Measurements from ENCODE around the gene PCDHA10. TPM values are rescaled to one million over a fixed set of nuclear protein-coding genes. Genes with fewer than 3 reads are reported as not detected.
"Not testable (repeated sequence)": the region's sequence is repeated elsewhere in the genome, so short reads cannot be mapped to it uniquely, and the experiment has no call there.

The PCDHA10 gene, protein sequence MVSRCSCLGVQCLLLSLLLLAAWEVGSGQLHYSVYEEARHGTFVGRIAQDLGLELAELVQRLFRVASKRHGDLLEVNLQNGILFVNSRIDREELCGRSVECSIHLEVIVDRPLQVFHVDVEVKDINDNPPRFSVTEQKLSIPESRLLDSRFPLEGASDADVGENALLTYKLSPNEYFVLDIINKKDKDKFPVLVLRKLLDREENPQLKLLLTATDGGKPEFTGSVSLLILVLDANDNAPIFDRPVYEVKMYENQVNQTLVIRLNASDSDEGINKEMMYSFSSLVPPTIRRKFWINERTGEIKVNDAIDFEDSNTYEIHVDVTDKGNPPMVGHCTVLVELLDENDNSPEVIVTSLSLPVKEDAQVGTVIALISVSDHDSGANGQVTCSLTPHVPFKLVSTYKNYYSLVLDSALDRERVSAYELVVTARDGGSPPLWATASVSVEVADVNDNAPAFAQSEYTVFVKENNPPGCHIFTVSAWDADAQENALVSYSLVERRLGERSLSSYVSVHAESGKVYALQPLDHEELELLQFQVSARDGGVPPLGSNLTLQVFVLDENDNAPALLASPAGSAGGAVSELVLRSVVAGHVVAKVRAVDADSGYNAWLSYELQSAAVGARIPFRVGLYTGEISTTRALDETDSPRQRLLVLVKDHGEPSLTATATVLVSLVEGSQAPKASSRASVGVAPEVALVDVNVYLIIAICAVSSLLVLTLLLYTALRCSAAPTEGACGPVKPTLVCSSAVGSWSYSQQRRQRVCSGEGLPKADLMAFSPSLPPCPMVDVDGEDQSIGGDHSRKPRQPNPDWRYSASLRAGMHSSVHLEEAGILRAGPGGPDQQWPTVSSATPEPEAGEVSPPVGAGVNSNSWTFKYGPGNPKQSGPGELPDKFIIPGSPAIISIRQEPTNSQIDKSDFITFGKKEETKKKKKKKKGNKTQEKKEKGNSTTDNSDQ
- 1 to 10 TPM in 1 of 4 donors, under 1 TPM in 3; 0.38 to 5.8 (median 0.46) TPM for total RNA-seq

- peak within 1 kb of the TSS in 1 of 4 donors; percentile 8 for H3K27ac ChIP-seq
- H3K27me3 ChIP-seq: no peaks in the 10 kb centered on the region
- peak within 1 kb of the TSS in 2 of 4 donors; percentile 9 to 15 for H3K4me3 ChIP-seq
- no peaks in the 10 kb centered on the region for H3K36me3 ChIP-seq
- no peak for DNase-seq
- no peak for TF ChIP-seq POLR2A (IDR thresholded peaks at IDR 0.05)
- TF ChIP-seq, protein P1, sequence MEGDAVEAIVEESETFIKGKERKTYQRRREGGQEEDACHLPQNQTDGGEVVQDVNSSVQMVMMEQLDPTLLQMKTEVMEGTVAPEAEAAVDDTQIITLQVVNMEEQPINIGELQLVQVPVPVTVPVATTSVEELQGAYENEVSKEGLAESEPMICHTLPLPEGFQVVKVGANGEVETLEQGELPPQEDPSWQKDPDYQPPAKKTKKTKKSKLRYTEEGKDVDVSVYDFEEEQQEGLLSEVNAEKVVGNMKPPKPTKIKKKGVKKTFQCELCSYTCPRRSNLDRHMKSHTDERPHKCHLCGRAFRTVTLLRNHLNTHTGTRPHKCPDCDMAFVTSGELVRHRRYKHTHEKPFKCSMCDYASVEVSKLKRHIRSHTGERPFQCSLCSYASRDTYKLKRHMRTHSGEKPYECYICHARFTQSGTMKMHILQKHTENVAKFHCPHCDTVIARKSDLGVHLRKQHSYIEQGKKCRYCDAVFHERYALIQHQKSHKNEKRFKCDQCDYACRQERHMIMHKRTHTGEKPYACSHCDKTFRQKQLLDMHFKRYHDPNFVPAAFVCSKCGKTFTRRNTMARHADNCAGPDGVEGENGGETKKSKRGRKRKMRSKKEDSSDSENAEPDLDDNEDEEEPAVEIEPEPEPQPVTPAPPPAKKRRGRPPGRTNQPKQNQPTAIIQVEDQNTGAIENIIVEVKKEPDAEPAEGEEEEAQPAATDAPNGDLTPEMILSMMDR (IDR thresholded peaks at IDR 0.05): peak in 1 of 6 experiments; percentile 14
- H3K4me1 ChIP-seq: no peaks in the 10 kb centered on the region
- peaks cover 0 to 26% (median 3%) of the 10 kb centered on the region in 4 donors for H3K9me3 ChIP-seq
These were observed at the start of gene PCDHA10 for GRCh38 chr5:140855772-140856674. Gene PCDHA10, plus strand, starts transcription at chr5:140855897. Its CDS starts 152 bp downstream, at chr5:140856049.

DNA sequence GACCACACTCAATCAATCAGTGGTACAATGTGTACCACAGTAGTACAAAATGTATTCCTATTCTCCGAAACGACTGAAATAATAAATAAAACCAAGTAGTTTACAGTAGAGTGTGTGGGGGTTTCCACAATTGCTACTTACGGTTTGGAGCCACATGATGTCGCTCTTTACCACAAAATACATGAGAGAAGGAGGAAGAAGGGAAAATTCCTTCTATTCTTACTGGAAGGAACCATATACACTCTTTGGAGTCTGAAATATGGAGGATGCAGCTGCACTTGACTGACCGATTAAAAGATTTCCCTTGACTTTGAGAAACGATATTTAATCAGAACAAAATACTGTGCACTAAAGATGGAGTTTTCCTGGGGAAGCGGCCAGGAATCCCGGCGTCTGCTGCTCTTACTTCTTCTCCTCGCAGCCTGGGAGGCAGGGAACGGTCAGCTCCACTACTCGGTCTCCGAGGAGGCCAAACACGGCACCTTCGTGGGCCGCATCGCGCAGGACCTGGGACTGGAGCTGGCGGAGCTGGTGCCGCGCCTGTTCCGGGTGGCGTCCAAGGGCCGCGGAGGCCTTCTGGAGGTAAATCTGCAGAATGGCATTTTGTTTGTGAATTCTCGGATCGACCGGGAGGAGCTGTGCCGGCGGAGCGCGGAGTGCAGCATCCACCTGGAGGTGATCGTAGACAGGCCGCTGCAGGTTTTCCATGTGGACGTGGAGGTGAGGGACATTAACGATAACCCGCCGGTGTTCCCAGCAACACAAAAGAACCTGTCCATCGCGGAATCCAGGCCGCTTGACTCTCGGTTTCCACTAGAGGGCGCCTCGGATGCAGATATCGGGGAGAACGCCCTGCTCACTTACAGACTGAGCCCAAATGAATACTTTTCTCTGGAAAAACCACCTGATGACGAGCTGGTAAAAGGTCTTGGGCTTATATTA lies 48.6 kb upstream of the PCDHA10 start, which contains the start of gene PCDHA4:
Gene PCDHA4, plus strand, starts transcription at position 235 of the 942 bp plus-strand sequence.
- H3K9me3 ChIP-seq: peaks cover 0 to 31% (median 0%) of the 10 kb centered on the region in 4 donors
- peak within 1 kb of the TSS in 1 of 4 donors; percentile 17 for H3K27ac ChIP-seq
- H3K4me1 ChIP-seq: no peaks in the 10 kb centered on the region
- no peak for DNase-seq
- H3K27me3 ChIP-seq: no peaks in the 10 kb centered on the region
- TF ChIP-seq, protein P1 (IDR thresholded peaks at IDR 0.05): peak in 1 of 6 experiments; percentile 9
- no peak for TF ChIP-seq POLR2A (IDR thresholded peaks at IDR 0.05)
- H3K36me3 ChIP-seq: no peaks in the 10 kb centered on the region
- H3K4me3 ChIP-seq: peak within 1 kb of the TSS; percentile 9 to 40 (median 20)

- not testable (repeated sequence) for H3K36me3 ChIP-seq, DNase-seq, H3K4me3 ChIP-seq, H3K27me3 ChIP-seq, H3K27ac ChIP-seq, H3K4me1 ChIP-seq
- H3K9me3 ChIP-seq: peaks cover 0 to 20% (median 0%) of the 10 kb centered on the region in 4 donors
These were observed 47.3 kb upstream of the PCDHA10 start for GRCh38 chr5:140808241-140808888.

DNA sequence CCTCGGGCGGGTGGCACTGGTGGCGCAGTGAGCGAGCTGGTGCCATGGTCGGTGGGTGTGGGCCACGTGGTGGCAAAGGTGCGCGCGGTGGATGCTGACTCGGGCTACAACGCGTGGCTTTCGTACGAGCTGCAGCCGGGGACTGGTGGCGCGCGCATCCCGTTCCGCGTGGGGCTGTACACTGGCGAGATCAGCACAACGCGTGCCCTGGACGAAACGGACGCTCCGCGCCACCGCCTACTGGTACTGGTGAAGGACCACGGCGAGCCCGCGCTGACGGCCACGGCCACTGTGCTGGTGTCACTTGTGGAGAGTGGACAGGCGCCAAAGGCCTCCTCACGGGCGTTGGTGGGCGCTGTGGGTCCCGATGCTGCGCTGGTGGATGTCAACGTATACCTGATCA lies 46.8 kb upstream of the PCDHA10 start:
- H3K4me3 ChIP-seq: no peak overlapping the region
- no peak for DNase-seq
- no peaks in the 10 kb centered on the region for H3K36me3 ChIP-seq
- no peaks in the 10 kb centered on the region for H3K4me1 ChIP-seq
- H3K9me3 ChIP-seq: peaks cover 0 to 19% (median 0%) of the 10 kb centered on the region in 4 donors
- H3K27me3 ChIP-seq: no peaks in the 10 kb centered on the region
- TF ChIP-seq, protein P1 (IDR thresholded peaks at IDR 0.05): no peak
- no peak for TF ChIP-seq POLR2A (IDR thresholded peaks at IDR 0.05)
- no peak overlapping the region for H3K27ac ChIP-seq
